ENCODE data around the gene PACS2.
A peak's percentile ranks its signal among the peaks of the same experiment; 100 is the strongest.

Gene PACS2

DNA sequence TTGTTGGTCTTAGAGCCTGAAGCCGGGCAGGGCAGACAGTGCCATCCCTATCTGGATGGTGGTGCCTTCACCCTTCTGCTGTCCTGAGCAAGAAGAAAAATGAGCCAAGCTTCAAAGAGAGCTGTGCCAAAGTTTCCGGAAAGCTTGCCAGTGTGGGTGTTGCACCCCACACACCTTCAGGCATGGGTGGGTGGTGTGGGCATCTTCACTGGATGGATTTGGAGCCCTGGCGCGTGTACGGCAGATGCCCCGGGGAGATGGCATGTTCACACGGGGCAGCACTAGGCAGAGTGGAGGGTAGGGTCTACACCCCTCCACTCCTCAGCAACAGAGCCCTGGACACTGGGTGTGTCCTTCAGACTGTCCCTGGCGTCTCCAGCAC, 33.0 kb downstream of the PACS2 start:
- Histone ChIP-seq H3K79me1 (replicated peaks; ENCODE audit: low read length, poor library complexity, severe bottlenecking) (peaks cover 40% of the 10 kb centered on the region), H3K18ac (ENCODE audit: low read depth in 1 of 2, low read length in 2 of 2) (no peak overlapping the region), H3K9ac (ENCODE audit: low read length) (no peak overlapping the region), H3K4me2 (ENCODE audit: low read length, poor library complexity, severe bottlenecking) (no peak overlapping the region), H2BK12ac (ENCODE audit: low read length in 2 of 2) (no peak overlapping the region), H3K14ac (ENCODE audit: low read length in 2 of 2) (no peak overlapping the region), H4K91ac (ENCODE audit: low read length) (peak overlapping the region; percentile 16), H2AFZ (ENCODE audit: low read depth, low read length) (no peak overlapping the region), H2BK120ac (ENCODE audit: low read depth, low read length) (no peak overlapping the region), H2BK15ac (ENCODE audit: low read depth, poor library complexity, severe bottlenecking) (no peak overlapping the region), H3K4me3 (ENCODE audit: insufficient read depth in 1 of 2, low read depth in 1 of 2, low read length in 2 of 2) (no peak overlapping the region), H3K27me3 (ENCODE audit: control insufficient read depth in 1 of 2, insufficient read depth in 1 of 2, low read length in 2 of 2) (no peaks in the 10 kb centered on the region), H3K9me3 (ENCODE audit: control insufficient read depth, low read length) (peaks cover 4% of the 10 kb centered on the region), H3K27ac (ENCODE audit: low read length, poor library complexity, severe bottlenecking) (no peak overlapping the region), H3K23ac (ENCODE audit: low read length in 2 of 2) (no peak overlapping the region), H3K36me3 (ENCODE audit: control insufficient read depth in 1 of 2, insufficient read depth in 2 of 2, low read depth in 1 of 2, low read length in 2 of 2) (peaks cover 2 to 26% of the 10 kb centered on the region in 2 experiments), H4K8ac (ENCODE audit: low read length) (no peak overlapping the region), H2BK5ac (ENCODE audit: low read depth, low read length, poor library complexity, severe bottlenecking) (no peak overlapping the region), H3K4ac (ENCODE audit: low read depth in 1 of 2, low read length in 2 of 2) (no peak overlapping the region), H2AK5ac (ENCODE audit: low read length, severe bottlenecking) (no peak overlapping the region), H3K4me1 (ENCODE audit: control insufficient read depth, insufficient read depth, low read depth, low read length) (peaks cover 13% of the 10 kb centered on the region)
- WGBS = 92% methylated on average over 4 of the region's 8 CpGs
- no peak for DNase-seq

GRCh38 chr14:105348169-105348944, 33.8 kb downstream of the PACS2 start:
- DNase-seq = no peak
- WGBS = 93% methylated on average over 26 of the region's 26 CpGs
- Histone ChIP-seq H3K9me3 (ENCODE audit: control insufficient read depth, low read length) (peaks cover 4% of the 10 kb centered on the region), H3K23ac (ENCODE audit: low read length in 2 of 2) (no peak overlapping the region), H3K18ac (ENCODE audit: low read depth in 1 of 2, low read length in 2 of 2) (no peak overlapping the region), H3K36me3 (ENCODE audit: control insufficient read depth in 1 of 2, insufficient read depth in 2 of 2, low read depth in 1 of 2, low read length in 2 of 2) (peaks cover 2 to 28% of the 10 kb centered on the region in 2 experiments), H3K4me2 (ENCODE audit: low read length, poor library complexity, severe bottlenecking) (no peak overlapping the region), H4K91ac (ENCODE audit: low read length) (no peak overlapping the region), H3K27ac (ENCODE audit: low read length, poor library complexity, severe bottlenecking) (no peak overlapping the region), H3K27me3 (ENCODE audit: control insufficient read depth in 1 of 2, insufficient read depth in 1 of 2, low read length in 2 of 2) (no peaks in the 10 kb centered on the region), H2BK12ac (ENCODE audit: low read length in 2 of 2) (no peak overlapping the region), H2BK15ac (ENCODE audit: low read depth, poor library complexity, severe bottlenecking) (no peak overlapping the region), H2AFZ (ENCODE audit: low read depth, low read length) (no peak overlapping the region), H3K4me1 (ENCODE audit: control insufficient read depth, insufficient read depth, low read depth, low read length) (peaks cover 13% of the 10 kb centered on the region), H4K8ac (ENCODE audit: low read length) (no peak overlapping the region), H3K4ac (ENCODE audit: low read depth in 1 of 2, low read length in 2 of 2) (no peak overlapping the region), H3K4me3 (ENCODE audit: insufficient read depth in 1 of 2, low read depth in 1 of 2, low read length in 2 of 2) (no peak overlapping the region), H3K79me1 (replicated peaks; ENCODE audit: low read length, poor library complexity, severe bottlenecking) (peaks cover 35% of the 10 kb centered on the region), H3K14ac (ENCODE audit: low read length in 2 of 2) (no peak overlapping the region), H2BK5ac (ENCODE audit: low read depth, low read length, poor library complexity, severe bottlenecking) (no peak overlapping the region), H3K9ac (ENCODE audit: low read length) (no peak overlapping the region), H2AK5ac (ENCODE audit: low read length, severe bottlenecking) (no peak overlapping the region), H2BK120ac (ENCODE audit: low read depth, low read length) (no peak overlapping the region)

- H2AK5ac ChIP-seq (ENCODE audit: low read length, severe bottlenecking) = no peak overlapping the region
- H3K9me3 ChIP-seq (ENCODE audit: control insufficient read depth, low read length) = peaks cover 4% of the 10 kb centered on the region
- no peak overlapping the region for H2BK15ac ChIP-seq (ENCODE audit: low read depth, poor library complexity, severe bottlenecking)
- H3K18ac ChIP-seq (ENCODE audit: low read depth in 1 of 2, low read length in 2 of 2) = no peak overlapping the region
- H3K4me1 ChIP-seq (ENCODE audit: control insufficient read depth, insufficient read depth, low read depth, low read length) = peaks cover 13% of the 10 kb centered on the region
- no peak overlapping the region for H4K91ac ChIP-seq (ENCODE audit: low read length)
- no peak overlapping the region for H3K4ac ChIP-seq (ENCODE audit: low read depth in 1 of 2, low read length in 2 of 2)
- no peak overlapping the region for H3K14ac ChIP-seq (ENCODE audit: low read length in 2 of 2)
- no peak overlapping the region for H3K4me3 ChIP-seq (ENCODE audit: insufficient read depth in 1 of 2, low read depth in 1 of 2, low read length in 2 of 2)
- H4K8ac ChIP-seq (ENCODE audit: low read length) = no peak overlapping the region
- H3K36me3 ChIP-seq (ENCODE audit: control insufficient read depth in 1 of 2, insufficient read depth in 2 of 2, low read depth in 1 of 2, low read length in 2 of 2) = peaks cover 7 to 32% of the 10 kb centered on the region in 2 experiments
- no peak overlapping the region for H2BK12ac ChIP-seq (ENCODE audit: low read length in 2 of 2)
- H3K79me1 ChIP-seq (replicated peaks; ENCODE audit: low read length, poor library complexity, severe bottlenecking) = peaks cover 35% of the 10 kb centered on the region
- H2BK5ac ChIP-seq (ENCODE audit: low read depth, low read length, poor library complexity, severe bottlenecking) = no peak overlapping the region
- no peak overlapping the region for H3K4me2 ChIP-seq (ENCODE audit: low read length, poor library complexity, severe bottlenecking)
- H3K23ac ChIP-seq (ENCODE audit: low read length in 2 of 2) = no peak overlapping the region
- H2AFZ ChIP-seq (ENCODE audit: low read depth, low read length) = no peak overlapping the region
- H3K27ac ChIP-seq (ENCODE audit: low read length, poor library complexity, severe bottlenecking) = no peak overlapping the region
- H3K27me3 ChIP-seq (ENCODE audit: control insufficient read depth in 1 of 2, insufficient read depth in 1 of 2, low read length in 2 of 2) = no peaks in the 10 kb centered on the region
- H2BK120ac ChIP-seq (ENCODE audit: low read depth, low read length) = no peak overlapping the region
- 93% methylated on average over 19 of the region's 19 CpGs for WGBS
- no peak for DNase-seq
- H3K9ac ChIP-seq (ENCODE audit: low read length) = no peak overlapping the region
Observed at GRCh38 chr14:105348945-105349699, 34.6 kb downstream of the PACS2 start.

- H2BK15ac ChIP-seq (ENCODE audit: low read depth, poor library complexity, severe bottlenecking) = no peak overlapping the region
- no peak overlapping the region for H3K4ac ChIP-seq (ENCODE audit: low read depth in 1 of 2, low read length in 2 of 2)
- no peak overlapping the region for H3K9ac ChIP-seq (ENCODE audit: low read length)
- peaks cover 13% of the 10 kb centered on the region for H3K4me1 ChIP-seq (ENCODE audit: control insufficient read depth, insufficient read depth, low read depth, low read length)
- H2BK120ac ChIP-seq (ENCODE audit: low read depth, low read length) = no peak overlapping the region
- no peak overlapping the region for H3K4me2 ChIP-seq (ENCODE audit: low read length, poor library complexity, severe bottlenecking)
- no peak overlapping the region for H4K91ac ChIP-seq (ENCODE audit: low read length)
- no peak overlapping the region for H3K18ac ChIP-seq (ENCODE audit: low read depth in 1 of 2, low read length in 2 of 2)
- no peak overlapping the region for H2BK12ac ChIP-seq (ENCODE audit: low read length in 2 of 2)
- no peak overlapping the region for H4K8ac ChIP-seq (ENCODE audit: low read length)
- H3K14ac ChIP-seq (ENCODE audit: low read length in 2 of 2) = no peak overlapping the region
- no peak overlapping the region for H2AFZ ChIP-seq (ENCODE audit: low read depth, low read length)
- H3K27me3 ChIP-seq (ENCODE audit: control insufficient read depth in 1 of 2, insufficient read depth in 1 of 2, low read length in 2 of 2) = no peaks in the 10 kb centered on the region
- H3K4me3 ChIP-seq (ENCODE audit: insufficient read depth in 1 of 2, low read depth in 1 of 2, low read length in 2 of 2) = no peak overlapping the region
- WGBS = 89% methylated on average over 11 of the region's 11 CpGs
- no peak overlapping the region for H2BK5ac ChIP-seq (ENCODE audit: low read depth, low read length, poor library complexity, severe bottlenecking)
- DNase-seq = no peak
- H3K36me3 ChIP-seq (ENCODE audit: control insufficient read depth in 1 of 2, insufficient read depth in 2 of 2, low read depth in 1 of 2, low read length in 2 of 2) = peaks cover 11 to 40% of the 10 kb centered on the region in 2 experiments
- no peak overlapping the region for H2AK5ac ChIP-seq (ENCODE audit: low read length, severe bottlenecking)
- peaks cover 4% of the 10 kb centered on the region for H3K9me3 ChIP-seq (ENCODE audit: control insufficient read depth, low read length)
- H3K27ac ChIP-seq (ENCODE audit: low read length, poor library complexity, severe bottlenecking) = no peak overlapping the region
- no peak overlapping the region for H3K23ac ChIP-seq (ENCODE audit: low read length in 2 of 2)
- peaks cover 35% of the 10 kb centered on the region for H3K79me1 ChIP-seq (replicated peaks; ENCODE audit: low read length, poor library complexity, severe bottlenecking)
Observed at GRCh38 chr14:105349992-105350391, 35.4 kb downstream of the PACS2 start.

Measured in mesenchymal stem cell (in vitro differentiated cells and primary cell).